MCF 10A (cell line): Measurements from ENCODE around the gene MAMLD1. TPM values are rescaled to one million over a fixed set of nuclear protein-coding genes. Genes with fewer than 3 reads are reported as not detected.

ENCODE experiments used
- BruUV-seq: library from RNA; stranded (reverse); fragments of 400-500 nt; replicated peaks from 2 replicates; lab custom pipeline; 2021; lab: Mats Ljungman, UMichigan
- CTCF ChIA-PET: fragments of 300-600 bp; sonication (Branson Sonifier 250); formaldehyde crosslinking; extraction: SDS; loops from one replicate; lab custom pipeline; 2021; ENCODE audit warnings: antibody characterized with exemption, inconsistent platforms; lab: Yijun Ruan, JAX
- POLR2A ChIA-PET: fragments of 300-600, 350-650 bp; sonication (Branson Sonifier 250); formaldehyde crosslinking; extraction: SDS; loops from one replicate; lab custom pipeline; 2020; ENCODE audit warnings: antibody characterized with exemption, inconsistent platforms; lab: Yijun Ruan, JAX
- DNase-seq: peaks from one replicate; pipeline ENCODE4 v3.0.0-alpha.2; 2018; ENCODE audit not compliant: unreplicated experiment
- H3K27ac Mint-ChIP-seq: one replicate; pipeline ENCODE4 v1.8.0; 2022; ENCODE audit warnings: mild to moderate bottlenecking, low read depth, mixed read lengths; ENCODE audit not compliant: unreplicated experiment
- H3K27me3 Mint-ChIP-seq: one replicate; pipeline ENCODE4 v1.8.0; 2022; ENCODE audit warnings: mixed read lengths; ENCODE audit not compliant: insufficient read depth, unreplicated experiment
- H3K36me3 Mint-ChIP-seq: one replicate; pipeline ENCODE4 v1.8.0; 2022; ENCODE audit warnings: mild to moderate bottlenecking, moderate library complexity, mixed read lengths; ENCODE audit not compliant: insufficient read depth, unreplicated experiment
- H3K4me1 Mint-ChIP-seq: one replicate; pipeline ENCODE4 v1.8.0; 2022; ENCODE audit warnings: mixed read lengths; ENCODE audit not compliant: insufficient read depth, unreplicated experiment
- H3K4me3 Mint-ChIP-seq: one replicate; pipeline ENCODE4 v1.8.0; 2022; ENCODE audit warnings: mild to moderate bottlenecking, moderate library complexity, mixed read lengths; ENCODE audit not compliant: unreplicated experiment
- H3K9me3 Mint-ChIP-seq: one replicate; pipeline ENCODE4 v1.8.0; 2022; ENCODE audit warnings: mixed read lengths; ENCODE audit not compliant: unreplicated experiment
- intact Hi-C: fragments of 100-400 bp; cut with micrococcal nuclease; formaldehyde crosslinking; loops from 2 replicates; pipeline ENCODE4 v1.14.1; 2022
- total RNA-seq: library from RNA; stranded (reverse); gene quantifications from 2 replicates; pipeline ENCODE4 v1.2.3, GENCODE V29; 2022
- TF ChIP-seq, protein P1 (sequence below): fragments of 200-600 bp; IDR thresholded peaks from one replicate; pipeline ENCODE4 v1.8.0; 2022; ENCODE audit warnings: antibody characterized with exemption, mild to moderate bottlenecking; ENCODE audit not compliant: unreplicated experiment

The MAMLD1 gene
- total RNA-seq, 1 experiment from 2014 or later = 1.9 TPM

DNA sequence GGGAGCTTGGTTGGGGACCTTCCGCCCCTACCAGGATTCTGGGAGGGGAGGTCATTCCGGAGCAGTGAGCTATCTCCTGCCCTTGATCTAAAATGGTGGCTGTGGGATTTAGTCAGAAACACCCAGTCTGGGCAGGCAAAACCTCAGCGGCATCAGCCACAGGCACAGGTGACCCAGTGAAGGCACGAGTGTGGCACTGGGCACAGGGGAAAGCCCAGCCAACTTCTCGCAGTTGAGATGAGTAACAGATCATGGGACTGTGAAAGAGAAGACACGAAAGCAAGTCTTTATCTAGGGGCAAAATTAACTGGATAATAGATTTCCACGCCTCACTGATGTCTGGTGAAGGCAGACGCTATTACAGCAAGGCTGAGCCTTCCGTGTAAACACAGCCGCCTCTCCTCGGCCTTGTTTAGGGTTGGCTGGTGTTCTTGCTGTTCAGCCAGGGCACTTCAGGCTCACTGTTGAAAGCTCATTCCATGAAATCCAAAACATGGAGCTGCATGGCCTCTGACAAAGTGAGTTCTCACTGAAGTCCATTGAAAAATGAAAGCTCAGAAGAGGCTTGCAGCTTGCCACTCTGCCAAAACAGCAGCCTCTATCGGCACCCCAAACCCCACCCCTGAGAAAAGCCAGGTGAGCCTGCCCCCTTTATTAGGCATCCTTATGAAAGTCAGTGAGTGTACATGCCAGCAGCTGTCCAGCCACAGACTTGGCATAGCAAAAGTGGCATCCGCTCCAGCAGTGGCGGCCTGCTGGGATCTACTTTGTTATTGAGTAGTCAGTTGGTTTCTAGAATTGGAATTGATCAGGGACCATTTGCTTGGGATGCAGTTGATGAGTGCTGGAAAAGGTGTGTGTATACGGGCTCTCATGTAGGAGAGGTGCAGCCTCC is 103.0 kb downstream of the MAMLD1 start:
- Mint-ChIP-seq H3K36me3 (no peaks in the 10 kb centered on the region), H3K9me3 (no peaks in the 10 kb centered on the region), H3K27me3 (peaks cover 17% of the 10 kb centered on the region), H3K27ac (no peak overlapping the region), H3K4me3 (no peak overlapping the region), H3K4me1 (no peaks in the 10 kb centered on the region)
- ChIA-PET POLR2A (no interaction called here), CTCF (interaction anchor here (0.6 kb wide), 1 partner anchor 19 kb away, joined by 3 read pairs; no protein-coding TSS in a partner anchor)
- DNase-seq = no peak
- intact Hi-C loops = no loop called here
- TF ChIP-seq, protein P1, sequence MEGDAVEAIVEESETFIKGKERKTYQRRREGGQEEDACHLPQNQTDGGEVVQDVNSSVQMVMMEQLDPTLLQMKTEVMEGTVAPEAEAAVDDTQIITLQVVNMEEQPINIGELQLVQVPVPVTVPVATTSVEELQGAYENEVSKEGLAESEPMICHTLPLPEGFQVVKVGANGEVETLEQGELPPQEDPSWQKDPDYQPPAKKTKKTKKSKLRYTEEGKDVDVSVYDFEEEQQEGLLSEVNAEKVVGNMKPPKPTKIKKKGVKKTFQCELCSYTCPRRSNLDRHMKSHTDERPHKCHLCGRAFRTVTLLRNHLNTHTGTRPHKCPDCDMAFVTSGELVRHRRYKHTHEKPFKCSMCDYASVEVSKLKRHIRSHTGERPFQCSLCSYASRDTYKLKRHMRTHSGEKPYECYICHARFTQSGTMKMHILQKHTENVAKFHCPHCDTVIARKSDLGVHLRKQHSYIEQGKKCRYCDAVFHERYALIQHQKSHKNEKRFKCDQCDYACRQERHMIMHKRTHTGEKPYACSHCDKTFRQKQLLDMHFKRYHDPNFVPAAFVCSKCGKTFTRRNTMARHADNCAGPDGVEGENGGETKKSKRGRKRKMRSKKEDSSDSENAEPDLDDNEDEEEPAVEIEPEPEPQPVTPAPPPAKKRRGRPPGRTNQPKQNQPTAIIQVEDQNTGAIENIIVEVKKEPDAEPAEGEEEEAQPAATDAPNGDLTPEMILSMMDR = no peak
- BruUV-seq = no TSS peak

GRCh38 chrX:150472306-150472705 is 109.2 kb downstream of the MAMLD1 start:
- BruUV-seq = no TSS peak
- POLR2A ChIA-PET = no interaction called here
- H3K27me3 Mint-ChIP-seq = peaks cover 24% of the 10 kb centered on the region
- intact Hi-C loops = no loop called here
- no peak overlapping the region for H3K27ac Mint-ChIP-seq
- no peak overlapping the region for H3K4me3 Mint-ChIP-seq
- TF ChIP-seq, protein P1 = no peak
- peaks cover 10% of the 10 kb centered on the region for H3K36me3 Mint-ChIP-seq
- peaks cover 8% of the 10 kb centered on the region for H3K4me1 Mint-ChIP-seq
- no peaks in the 10 kb centered on the region for H3K9me3 Mint-ChIP-seq
- DNase-seq = no peak
- CTCF ChIA-PET = no interaction called here

- H3K9me3 Mint-ChIP-seq = no peaks in the 10 kb centered on the region
- no peak overlapping the region for H3K27ac Mint-ChIP-seq
- peaks cover 8% of the 10 kb centered on the region for H3K4me1 Mint-ChIP-seq
- H3K4me3 Mint-ChIP-seq = no peak overlapping the region
- no peak for DNase-seq
- BruUV-seq = no TSS peak
- peaks cover 10% of the 10 kb centered on the region for H3K36me3 Mint-ChIP-seq
- ChIA-PET POLR2A (no interaction called here), CTCF (interaction anchor here (0.7 to 1.4 kb wide), 3 partner anchors 12 to 18 kb away, joined by 3 to 5 read pairs (median 4); no protein-coding TSS in a partner anchor)
- TF ChIP-seq, protein P1 = no peak
- intact Hi-C loops = no loop called here
- peaks cover 24% of the 10 kb centered on the region for H3K27me3 Mint-ChIP-seq
These were observed 110.3 kb downstream of the MAMLD1 start for GRCh38 chrX:150473371-150473770.

DNA sequence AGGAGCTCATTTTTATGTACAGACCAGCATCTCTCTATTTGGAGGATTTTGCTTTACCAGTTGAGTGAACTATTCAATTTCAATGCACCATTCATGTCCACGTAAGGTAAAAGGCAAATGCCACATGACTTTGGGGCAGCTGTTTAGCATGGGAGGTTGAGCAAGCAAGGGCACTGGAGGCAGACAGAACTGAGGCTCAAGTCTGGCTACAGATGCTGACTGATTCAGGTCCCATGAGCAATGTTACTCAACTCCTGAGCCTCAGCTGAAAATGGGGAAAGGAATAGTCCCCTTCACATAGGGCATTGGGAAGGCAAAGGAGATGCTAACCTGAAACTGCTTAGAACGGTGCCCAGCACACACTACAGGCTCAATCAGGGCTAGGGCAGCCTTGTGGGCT is 112.3 kb downstream of the MAMLD1 start:
- intact Hi-C loops = no loop called here
- no TSS peak for BruUV-seq
- Mint-ChIP-seq H3K4me1 (peaks cover 8% of the 10 kb centered on the region), H3K36me3 (peaks cover 10% of the 10 kb centered on the region), H3K4me3 (no peak overlapping the region), H3K27ac (no peak overlapping the region), H3K27me3 (peaks cover 13% of the 10 kb centered on the region), H3K9me3 (no peaks in the 10 kb centered on the region)
- TF ChIP-seq, protein P1 = no peak
- CTCF ChIA-PET = no interaction called here
- DNase-seq = no peak
- POLR2A ChIA-PET = interaction anchor here (0.5 kb wide), 1 partner anchor 40 kb away, joined by 3 read pairs; no protein-coding TSS in a partner anchor
